DOHH2 (cell line): ENCODE results near the gene MACROH2A2.

Experiments used
- EZH2phosphoT487 ChIP-seq: fragments of 200-600 bp; sonication (generic); IDR thresholded peaks from 2 replicates; pipeline ENCODE4 v1.6.1; 2017; ENCODE audit warnings: borderline replicate concordance, mild to moderate bottlenecking, antibody characterized with exemption, low read length, moderate library complexity, mixed read lengths
- TF ChIP-seq, protein P1 (sequence below): fragments of 200-600 bp; sonication (generic); IDR thresholded peaks from one replicate; pipeline ENCODE4 v1.5.1; 2014; ENCODE audit warnings: antibody characterized with exemption, mild to moderate bottlenecking, low read depth, low read length; ENCODE audit not compliant: poor library complexity, severe bottlenecking

DNA sequence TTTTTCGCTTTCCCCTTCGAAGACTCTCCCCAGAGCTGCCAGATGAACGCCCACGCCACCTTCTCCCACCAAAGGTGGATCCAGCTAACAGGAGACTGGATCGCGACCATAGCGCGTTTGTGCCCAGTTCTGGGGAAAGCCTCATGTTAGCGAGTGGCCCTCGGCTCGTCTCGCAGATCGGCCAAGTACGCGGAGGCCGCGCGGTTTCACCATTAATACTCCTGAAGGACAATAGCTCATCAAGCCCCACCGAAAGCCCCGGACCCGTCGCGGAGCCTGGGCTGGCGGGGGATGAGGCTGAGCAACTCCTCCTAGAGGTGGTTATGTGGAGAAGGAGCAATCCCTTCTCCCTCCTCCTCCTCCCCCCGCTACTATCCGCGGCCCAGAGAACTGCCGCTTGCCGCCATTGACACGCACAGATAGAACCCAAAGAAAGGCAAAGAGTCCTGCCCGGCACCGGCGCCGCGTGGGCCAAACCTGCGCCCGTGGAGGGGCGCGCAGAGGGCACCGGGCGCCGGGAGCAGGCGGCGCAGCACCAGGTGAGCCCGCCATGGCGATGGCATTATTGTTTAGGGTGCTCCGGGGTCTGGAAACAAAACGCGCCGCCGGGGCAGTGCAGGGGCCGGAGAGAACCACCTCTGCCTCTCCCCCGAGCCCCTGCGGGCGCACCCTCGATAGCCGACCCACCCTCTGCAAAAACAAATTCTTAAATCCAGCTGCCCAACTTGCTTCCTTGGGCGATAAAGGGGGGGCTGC lies at the start of gene MACROH2A2:
- TF ChIP-seq, protein P1, sequence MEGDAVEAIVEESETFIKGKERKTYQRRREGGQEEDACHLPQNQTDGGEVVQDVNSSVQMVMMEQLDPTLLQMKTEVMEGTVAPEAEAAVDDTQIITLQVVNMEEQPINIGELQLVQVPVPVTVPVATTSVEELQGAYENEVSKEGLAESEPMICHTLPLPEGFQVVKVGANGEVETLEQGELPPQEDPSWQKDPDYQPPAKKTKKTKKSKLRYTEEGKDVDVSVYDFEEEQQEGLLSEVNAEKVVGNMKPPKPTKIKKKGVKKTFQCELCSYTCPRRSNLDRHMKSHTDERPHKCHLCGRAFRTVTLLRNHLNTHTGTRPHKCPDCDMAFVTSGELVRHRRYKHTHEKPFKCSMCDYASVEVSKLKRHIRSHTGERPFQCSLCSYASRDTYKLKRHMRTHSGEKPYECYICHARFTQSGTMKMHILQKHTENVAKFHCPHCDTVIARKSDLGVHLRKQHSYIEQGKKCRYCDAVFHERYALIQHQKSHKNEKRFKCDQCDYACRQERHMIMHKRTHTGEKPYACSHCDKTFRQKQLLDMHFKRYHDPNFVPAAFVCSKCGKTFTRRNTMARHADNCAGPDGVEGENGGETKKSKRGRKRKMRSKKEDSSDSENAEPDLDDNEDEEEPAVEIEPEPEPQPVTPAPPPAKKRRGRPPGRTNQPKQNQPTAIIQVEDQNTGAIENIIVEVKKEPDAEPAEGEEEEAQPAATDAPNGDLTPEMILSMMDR: no peak
- TF ChIP-seq EZH2phosphoT487: no peak
